Spinal cord (tissue), 10 donors: ENCODE results near the gene VWC2. TPM values are rescaled to one million over a fixed set of nuclear protein-coding genes. Genes with fewer than 3 reads are reported as not detected.

Source experiments
- DNase-seq, 6 donors: peaks; one replicate each; pipeline versions ENCODE4 v3.0.0 to v3.0.0-alpha.2; 2013 to 2015; ENCODE audit warnings: low spot score in 6 of 6, low read depth in 4 of 6
- H3K27ac ChIP-seq: one replicate; pipeline ENCODE4 v1.5.1; 2013; ENCODE audit warnings: low read depth, low read length, control low read depth
- H3K27me3 ChIP-seq: one replicate; pipeline ENCODE4 v1.6.1; 2013; ENCODE audit warnings: low read length; ENCODE audit not compliant: control insufficient read depth, insufficient read depth
- H3K36me3 ChIP-seq: one replicate; pipeline ENCODE4 v1.6.1; 2013; ENCODE audit warnings: low read length; ENCODE audit not compliant: control insufficient read depth, insufficient read depth
- H3K4me1 ChIP-seq: one replicate; pipeline ENCODE4 v1.6.1; 2013; ENCODE audit warnings: low read length; ENCODE audit not compliant: control insufficient read depth, insufficient read depth
- H3K4me3 ChIP-seq: one replicate; pipeline ENCODE4 v1.5.1; 2013; ENCODE audit warnings: low read depth, low read length, control low read depth
- H3K9me3 ChIP-seq: one replicate; pipeline ENCODE4 v1.6.1; 2013; ENCODE audit warnings: low read length; ENCODE audit not compliant: control insufficient read depth, insufficient read depth
- WGBS: methylation state at CpG from one replicate; pipeline ENCODE4 v1.1.5; 2013; ENCODE audit warnings: missing lambda C conversion rate; ENCODE audit not compliant: insufficient coverage; 5-methylcytosine and 5-hydroxymethylcytosine counted together
- polyA plus RNA-seq, 2 donors: library from polyadenylated mRNA; unstranded; fragments of 120-200 nt; gene quantifications; one replicate each; pipeline ENCODE4 v1.2.1, GENCODE V29; 2013; ENCODE audit not compliant: insufficient read length in 2 of 2
- total RNA-seq, 2 donors: library from RNA; depleted of rRNA in 1 of 2; stranded (reverse); fragments of 120-200 nt in 1 of 2; fragments of >200 nt in 1 of 2; gene quantifications; one replicate each; pipeline versions ENCODE4 v1.2.3 to v1.2.4, GENCODE V29; 2013 to 2014
- donor health status: healthy.

The VWC2 gene
- total and polyA plus RNA-seq, 4 donors: 2.4 to 12.1 (median 7.9) TPM

GRCh38 chr7:49797987-49798660, 24.7 kb downstream of the VWC2 start:
- Histone ChIP-seq H3K4me3 (no peak overlapping the region), H3K27me3 (no peaks in the 10 kb centered on the region), H3K4me1 (peaks cover 4% of the 10 kb centered on the region), H3K27ac (no peak overlapping the region), H3K36me3 (no peaks in the 10 kb centered on the region), H3K9me3 (no peaks in the 10 kb centered on the region)
- DNase-seq: no peak
- WGBS: 87% methylated on average over 5 of the region's 6 CpGs

- 88% methylated on average over 5 of the region's 5 CpGs for WGBS
- Histone ChIP-seq H3K9me3 (no peaks in the 10 kb centered on the region), H3K36me3 (peaks cover 3% of the 10 kb centered on the region), H3K4me1 (peaks cover 4% of the 10 kb centered on the region), H3K27me3 (no peaks in the 10 kb centered on the region), H3K27ac (no peak overlapping the region), H3K4me3 (no peak overlapping the region)
- peak in 1 of 6 donors; percentile 22 for DNase-seq
These were observed 26.6 kb downstream of the VWC2 start for GRCh38 chr7:49800031-49800430.

- no peak for DNase-seq
- 96% methylated on average over 10 of the region's 15 CpGs for WGBS
- Histone ChIP-seq H3K9me3 (no peaks in the 10 kb centered on the region), H3K4me1 (peaks cover 4% of the 10 kb centered on the region), H3K4me3 (no peak overlapping the region), H3K36me3 (peaks cover 3% of the 10 kb centered on the region), H3K27ac (no peak overlapping the region), H3K27me3 (no peaks in the 10 kb centered on the region)
These were observed 29.2 kb downstream of the VWC2 start for GRCh38 chr7:49802600-49802999.

GRCh38 chr7:49803812-49804211, 30.4 kb downstream of the VWC2 start:
- Histone ChIP-seq H3K27ac (no peak overlapping the region), H3K27me3 (no peaks in the 10 kb centered on the region), H3K36me3 (peaks cover 3% of the 10 kb centered on the region), H3K9me3 (no peaks in the 10 kb centered on the region), H3K4me3 (no peak overlapping the region), H3K4me1 (peaks cover 4% of the 10 kb centered on the region)
- DNase-seq: no peak
- 100% methylated on average over 1 of the region's 4 CpGs for WGBS

GRCh38 chr7:49805371-49806007, 32.1 kb downstream of the VWC2 start:
- WGBS: no CpG with 5 or more reads among the region's 2 CpGs
- no peak overlapping the region for H3K4me3 ChIP-seq
- peaks cover 3% of the 10 kb centered on the region for H3K36me3 ChIP-seq
- no peaks in the 10 kb centered on the region for H3K27me3 ChIP-seq
- H3K9me3 ChIP-seq: no peaks in the 10 kb centered on the region
- H3K27ac ChIP-seq: no peak overlapping the region
- no peak for DNase-seq
- no peaks in the 10 kb centered on the region for H3K4me1 ChIP-seq

- H3K27me3 ChIP-seq: no peaks in the 10 kb centered on the region
- no peak overlapping the region for H3K27ac ChIP-seq
- no peaks in the 10 kb centered on the region for H3K9me3 ChIP-seq
- H3K4me1 ChIP-seq: no peaks in the 10 kb centered on the region
- H3K36me3 ChIP-seq: no peaks in the 10 kb centered on the region
- DNase-seq: no peak
- no peak overlapping the region for H3K4me3 ChIP-seq
These were observed 39.1 kb downstream of the VWC2 start for GRCh38 chr7:49812534-49812933.

GRCh38 chr7:49817279-49817678, 43.8 kb downstream of the VWC2 start:
- Histone ChIP-seq H3K4me1 (no peaks in the 10 kb centered on the region), H3K36me3 (no peaks in the 10 kb centered on the region), H3K9me3 (no peaks in the 10 kb centered on the region), H3K27ac (no peak overlapping the region), H3K4me3 (no peak overlapping the region), H3K27me3 (no peaks in the 10 kb centered on the region)
- DNase-seq: peak in 2 of 6 donors; percentile 19 to 73
- WGBS: 40% methylated on average over 1 of the region's 1 CpG

GRCh38 chr7:49821181-49821580, 47.7 kb downstream of the VWC2 start:
- peaks cover 3% of the 10 kb centered on the region for H3K9me3 ChIP-seq
- no peaks in the 10 kb centered on the region for H3K27me3 ChIP-seq
- no peak overlapping the region for H3K4me3 ChIP-seq
- no peaks in the 10 kb centered on the region for H3K4me1 ChIP-seq
- H3K36me3 ChIP-seq: no peaks in the 10 kb centered on the region
- no peak for DNase-seq
- H3K27ac ChIP-seq: no peak overlapping the region

- WGBS: 87% methylated on average over 4 of the region's 5 CpGs
- Histone ChIP-seq H3K4me1 (no peaks in the 10 kb centered on the region), H3K27ac (no peak overlapping the region), H3K9me3 (peaks cover 3% of the 10 kb centered on the region), H3K36me3 (no peaks in the 10 kb centered on the region), H3K27me3 (no peaks in the 10 kb centered on the region), H3K4me3 (no peak overlapping the region)
- DNase-seq: peak in 1 of 6 donors; percentile 35
These were observed 49.4 kb downstream of the VWC2 start for GRCh38 chr7:49822856-49823255.

GRCh38 chr7:49823566-49823965, 50.1 kb downstream of the VWC2 start:
- Histone ChIP-seq H3K9me3 (peaks cover 3% of the 10 kb centered on the region), H3K4me3 (no peak overlapping the region), H3K4me1 (no peaks in the 10 kb centered on the region), H3K27ac (no peak overlapping the region), H3K36me3 (no peaks in the 10 kb centered on the region), H3K27me3 (no peaks in the 10 kb centered on the region)
- no peak for DNase-seq
- 92% methylated on average over 3 of the region's 3 CpGs for WGBS
